ENCODE measurements around the gene CCDC80.
A peak's percentile ranks its signal among the peaks of the same experiment; 100 is the strongest.
"Not testable (repeated sequence)": the region's sequence is repeated elsewhere in the genome, so short reads cannot be mapped to it uniquely, and the experiment has no call there.

The CCDC80 gene

GRCh38 chr3:112667599-112667998 lies 26.7 kb upstream of the CCDC80 start:
- no peak for DNase-seq (ENCODE audit: low read depth, low spot score)

GRCh38 chr3:112665009-112665408 lies 24.1 kb upstream of the CCDC80 start:
- not testable (repeated sequence) for DNase-seq (ENCODE audit: low read depth, low spot score)

GRCh38 chr3:112656043-112656442 lies 15.1 kb upstream of the CCDC80 start:
- no peak for DNase-seq (ENCODE audit: low read depth, low spot score)

- no peak for DNase-seq (ENCODE audit: low read depth, low spot score)
These were observed 14.0 kb upstream of the CCDC80 start for GRCh38 chr3:112654979-112655378.

- no peak for DNase-seq (ENCODE audit: low read depth, low spot score)
These were observed 13.5 kb upstream of the CCDC80 start for GRCh38 chr3:112654492-112654891.

GRCh38 chr3:112653881-112654300 lies 12.9 kb upstream of the CCDC80 start:
- DNase-seq (ENCODE audit: low read depth, low spot score) = peak; percentile 78

- peak; percentile 91 for DNase-seq (ENCODE audit: low read depth, low spot score)
These were observed 12.4 kb upstream of the CCDC80 start for GRCh38 chr3:112653209-112653871.

GRCh38 chr3:112651516-112651915 lies 10.6 kb upstream of the CCDC80 start:
- peak; percentile 71 for DNase-seq (ENCODE audit: low read depth, low spot score)

- no peak for DNase-seq (ENCODE audit: low read depth, low spot score)
These were observed 10.1 kb upstream of the CCDC80 start for GRCh38 chr3:112651071-112651470.

- no peak for DNase-seq (ENCODE audit: low read depth, low spot score)
These were observed 9.5 kb upstream of the CCDC80 start for GRCh38 chr3:112650482-112650881.

- peak; percentile 92 for DNase-seq (ENCODE audit: low read depth, low spot score)
These were observed 8.5 kb upstream of the CCDC80 start for GRCh38 chr3:112649478-112649735.

- peak; percentile 91 for DNase-seq (ENCODE audit: low read depth, low spot score)
These were observed 6.2 kb upstream of the CCDC80 start for GRCh38 chr3:112647122-112647521.

- no peak for DNase-seq (ENCODE audit: low read depth, low spot score)
These were observed 5.7 kb upstream of the CCDC80 start for GRCh38 chr3:112646623-112647022.

GRCh38 chr3:112644453-112644852 lies 3.5 kb upstream of the CCDC80 start:
- DNase-seq (ENCODE audit: low read depth, low spot score) = no peak

- no peak for DNase-seq (ENCODE audit: low read depth, low spot score)
These were observed 2.8 kb upstream of the CCDC80 start for GRCh38 chr3:112643621-112644240.

- DNase-seq (ENCODE audit: low read depth, low spot score) = peak; percentile 94
These were observed 2.1 kb upstream of the CCDC80 start for GRCh38 chr3:112642912-112643506.

- DNase-seq (ENCODE audit: low read depth, low spot score) = peak; percentile 77
These were observed 540 bp downstream of the CCDC80 start for GRCh38 chr3:112640276-112640929.

GRCh38 chr3:112639455-112640225 lies 1.3 kb downstream of the CCDC80 start:
- DNase-seq (ENCODE audit: low read depth, low spot score) = no peak

GRCh38 chr3:112638327-112639020 lies 2.5 kb downstream of the CCDC80 start:
- DNase-seq (ENCODE audit: low read depth, low spot score) = no peak

GRCh38 chr3:112637700-112638099 lies 3.2 kb downstream of the CCDC80 start:
- DNase-seq (ENCODE audit: low read depth, low spot score) = no peak

GRCh38 chr3:112635674-112636073 lies 5.3 kb downstream of the CCDC80 start:
- DNase-seq (ENCODE audit: low read depth, low spot score) = peak; percentile 74

All from astrocyte of the hippocampus (primary cell).